K562 (cell line): ENCODE measurements around the gene DEPP1. TPM values are rescaled to one million over a fixed set of nuclear protein-coding genes. Genes with fewer than 3 reads are reported as not detected.

Source experiments
- ATAC-seq: fragments of 200-7000 bp; cut with Tn5 transposase; 3 replicates; pipeline ENCODE4 v1.9.1; 2020; ENCODE audit warnings: moderate library complexity
- BruUV-seq: library from RNA; stranded (reverse); fragments of 400-500 nt; replicated peaks from 2 replicates; lab custom pipeline; 2021; lab: Mats Ljungman, UMichigan
- CTCF ChIA-PET: fragments of 300-600 bp; formaldehyde crosslinking; extraction: SDS; loops from one replicate; lab custom pipeline; 2021; ENCODE audit warnings: low intra/inter-chr PET ratio; lab: Yijun Ruan, JAX
- POLR2A ChIA-PET: fragments of 300-600, 350-650 bp; sonication (Branson Sonifier 250); formaldehyde crosslinking; extraction: SDS; loops from one replicate; lab custom pipeline; 2021; ENCODE audit warnings: antibody characterized with exemption, inconsistent platforms; lab: Yijun Ruan, JAX
- DNase-seq, 4 experiments: peaks; one replicate each; pipeline versions ENCODE4 v3.0.0 to v3.0.0-alpha.2; 2011 to 2018; ENCODE audit warnings: low spot score in 3 of 4, mixed read lengths in 3 of 4; ENCODE audit errors: extremely low read depth in 1 of 4
- FAIRE-seq: peaks from 2 replicates; lab custom pipeline; 2011; peaks lifted over from hg19 to GRCh38; lab: Jason Lieb, UNC
- H2AFZ ChIP-seq: 2 replicates; pipeline ENCODE4 v1.6.0; 2011; ENCODE audit warnings: low read depth, low read length, control low read depth, inconsistent platforms
- H3K27ac ChIP-seq: fragments of 200-600 bp; 3 replicates; pipeline ENCODE4 v1.8.0; 2011; ENCODE audit warnings: low read depth, mild to moderate bottlenecking, control low read depth, inconsistent platforms, low read length, moderate library complexity, mixed read lengths; ENCODE audit errors: extremely low read depth
- H3K27me3 ChIP-seq, 2 experiments: fragments of 300-600 bp in 1 of 2; 2 replicates in 1 of 2; 3 replicates in 1 of 2; pipeline versions ENCODE4 v1.6.0 to v1.8.0; 2011; ENCODE audit warnings: inconsistent platforms in 2 of 2, low read length in 2 of 2, mild to moderate bottlenecking in 1 of 2, mixed read lengths in 1 of 2, moderate library complexity in 1 of 2; ENCODE audit not compliant: control insufficient read depth in 2 of 2, insufficient read depth in 2 of 2
- H3K36me3 ChIP-seq: fragments of 300-600 bp; 3 replicates; pipeline ENCODE4 v1.8.0; 2011; ENCODE audit warnings: mild to moderate bottlenecking, low read length, inconsistent platforms; ENCODE audit not compliant: control insufficient read depth, insufficient read depth
- H3K4me1 ChIP-seq, 2 experiments: fragments of 200-600 bp in 1 of 2; replicated peaks in 1 of 2; 2 replicates in 1 of 2; 3 replicates in 1 of 2; pipeline versions ENCODE4 v1.5.1 to v1.8.0; 2011; ENCODE audit warnings: inconsistent platforms in 2 of 2, low read length in 2 of 2, mild to moderate bottlenecking in 1 of 2, mixed read lengths in 1 of 2, moderate library complexity in 1 of 2; ENCODE audit not compliant: control insufficient read depth in 2 of 2, insufficient read depth in 2 of 2
- H3K4me2 ChIP-seq: 2 replicates; pipeline ENCODE4 v1.6.1; 2011; ENCODE audit warnings: low read length, control low read depth, inconsistent platforms, mixed read lengths; ENCODE audit not compliant: insufficient read depth
- H3K4me3 ChIP-seq: fragments of 200-600 bp; sonication (generic), shearing (Covaris generic); 2 replicates; pipeline ENCODE4 v1.5.1; 2016; ENCODE audit warnings: control low read depth, inconsistent platforms
- H3K79me2 ChIP-seq: fragments of 200-600 bp; 3 replicates; pipeline ENCODE4 v1.8.0; 2011; ENCODE audit warnings: low read length, inconsistent platforms; ENCODE audit not compliant: control insufficient read depth, insufficient read depth
- H3K9ac ChIP-seq, 2 experiments: 2 replicates each; pipeline versions ENCODE4 v1.6.0 to v1.6.1; 2011; ENCODE audit warnings: low read depth in 2 of 2, low read length in 2 of 2, control low read depth in 1 of 2, inconsistent platforms in 1 of 2, mild to moderate bottlenecking in 1 of 2, mixed read lengths in 1 of 2; ENCODE audit not compliant: insufficient read depth in 1 of 2
- H3K9me1 ChIP-seq: one replicate; pipeline ENCODE4 v1.6.0; 2011; ENCODE audit warnings: inconsistent platforms, mild to moderate bottlenecking, low read length, moderate library complexity; ENCODE audit not compliant: control insufficient read depth, insufficient read depth
- H3K9me3 ChIP-seq: replicated peaks from 2 replicates; pipeline ENCODE4 v1.5.1; 2011; ENCODE audit warnings: low read depth, low read length, inconsistent platforms; ENCODE audit not compliant: control insufficient read depth, insufficient read depth
- H4K20me1 ChIP-seq: replicated peaks from 2 replicates; pipeline ENCODE4 v1.6.1; 2011; ENCODE audit warnings: low read length, inconsistent platforms, mixed read lengths; ENCODE audit not compliant: control insufficient read depth, insufficient read depth
- JUNB ChIP-seq: fragments of 450-650 bp; formaldehyde crosslinking; conservative IDR thresholded peaks from 2 replicates; pipeline ENCODE4 v1.4.0; 2020; ENCODE audit warnings: mild to moderate bottlenecking
- SRSF1 ChIP-seq: fragments of 200-400 bp; formaldehyde crosslinking; IDR thresholded peaks from 2 replicates; pipeline ENCODE4 v1.6.1; 2017; ENCODE audit warnings: mild to moderate bottlenecking, low read depth, low read length, moderate library complexity
- ZNF133 ChIP-seq: fragments of 250-450 bp; sonication (Bioruptor Pico); IDR thresholded peaks from 2 replicates; pipeline ENCODE4 v1.4.0; 2020; ENCODE audit warnings: mild to moderate bottlenecking
- ZNF174 ChIP-seq: fragments of 250-450 bp; sonication (Bioruptor Pico); IDR thresholded peaks from 2 replicates; pipeline ENCODE4 v1.4.0; 2020; ENCODE audit warnings: mild to moderate bottlenecking
- WGBS: fragments of 100-300 bp; shearing (Covaris generic); methylation state at CpG from one replicate; pipeline ENCODE4 v1.1.6; 2016; ENCODE audit warnings: low coverage, mixed read lengths; ENCODE audit not compliant: insufficient coverage; ENCODE audit errors: missing lambda C conversion rate; 5-methylcytosine and 5-hydroxymethylcytosine counted together
- in situ Hi-C: fragments of 300-500 bp; cut with MboI; formaldehyde crosslinking; loops from 4 replicates; pipeline ENCODE4 v1.15.0; 2018; ENCODE audit warnings: inconsistent platforms, mixed read lengths
- intact Hi-C: fragments of 100-400 bp; cut with micrococcal nuclease; formaldehyde crosslinking; loops from 2 replicates; pipeline ENCODE4 v1.14.2; 2022
- polyA plus RNA-seq, 8 experiments: library from polyadenylated mRNA; depleted of rRNA in 4 of 8; stranded (reverse) in 5 of 8; unstranded in 3 of 8; fragments of >200 nt; fragmentation: Nextera tagmentation in 2 of 8; fragmentation: Illumina TruSeq in 1 of 8; extraction: Ambion mirVana in 2 of 8; extraction: Trizol in 1 of 8; gene quantifications; 2 replicates each; pipeline versions ENCODE4 v1.2.1 to v1.2.3, GENCODE V29; 2011 to 2014; ENCODE audit warnings: inconsistent platforms in 1 of 8, missing spikeins in 1 of 8
- total RNA-seq, 7 experiments: library from RNA; depleted of rRNA in 6 of 7; stranded (reverse); fragments of >200 nt in 6 of 7; fragmentation: Illumina TruSeq in 2 of 7; extraction: Trizol in 2 of 7; gene quantifications; 2 replicates each; pipeline versions ENCODE4 v1.2.1 to v1.2.3, GENCODE V29; 2011 to 2021; ENCODE audit warnings: low replicate concordance in 1 of 7

Gene DEPP1
- total and polyA plus RNA-seq, 9 of the 15 experiments (the other 6 are each of a cell fraction or from before 2014, with no cell fraction given) = 0.04 to 0.54 (median 0.20) TPM; not detected in 1

GRCh38 chr10:44935201-44935965, 43.2 kb downstream of the DEPP1 start:
- DNase-seq = no peak
- ChIA-PET POLR2A (interaction anchor here (1.1 to 1.2 kb wide), 2 partner anchors 9 to 15 kb away, joined by 3 to 4 read pairs; no protein-coding TSS in a partner anchor), CTCF (interaction anchor here (1.2 to 3.7 kb wide), 2 partner anchors 39 to 55 kb away, joined by 5 to 32 read pairs; no protein-coding TSS in a partner anchor)
- Histone ChIP-seq H3K36me3 (no peaks in the 10 kb centered on the region), H3K27me3 (peaks cover 9 to 39% of the 10 kb centered on the region in 2 experiments; a peak in 4 of 5 replicates), H3K4me1 (no peaks in the 10 kb centered on the region), H3K9ac (no peak overlapping the region), H3K9me1 (no peaks in the 10 kb centered on the region), H3K4me3 (no peak overlapping the region), H3K27ac (no peak overlapping the region), H3K9me3 (no peaks in the 10 kb centered on the region), H3K79me2 (no peaks in the 10 kb centered on the region), H4K20me1 (peaks cover 2% of the 10 kb centered on the region; the same call in 1 of the 2 replicates), H2AFZ (no peak overlapping the region), H3K4me2 (no peak overlapping the region)
- WGBS = 2% methylated on average over 6 of the region's 9 CpGs
- in situ Hi-C loops = no loop called here
- no TSS peak for BruUV-seq
- TF ChIP-seq JUNB (CRISPR knock-in tag) = no peak
- TF ChIP-seq ZNF174 (CRISPR knock-in tag) = no peak
- no peak for TF ChIP-seq ZNF133 (CRISPR knock-in tag)
- TF ChIP-seq SRSF1 = no peak
- FAIRE-seq = no peak
- intact Hi-C loops = no loop called here
- ATAC-seq = no peak
